WERI-Rb-1 (cell line): ENCODE results near the gene DOK5.
A peak's percentile ranks its signal among the peaks of the same experiment; 100 is the strongest.

Source experiments
- DNase-seq: peaks from one replicate; pipeline ENCODE4 v3.0.0-alpha.2; 2020
- H3K27ac ChIP-seq: fragments of 250-450 bp; sonication (Bioruptor Pico); 2 replicates; pipeline ENCODE4 v1.5.1; 2020; ENCODE audit warnings: mild to moderate bottlenecking, moderate library complexity
- H3K27me3 ChIP-seq: fragments of 250-450 bp; sonication (Bioruptor Pico); 2 replicates; pipeline ENCODE4 v1.5.1; 2021; ENCODE audit warnings: mild to moderate bottlenecking, low read depth, moderate library complexity; ENCODE audit not compliant: insufficient read depth, severe bottlenecking
- H3K36me3 ChIP-seq: fragments of 250-450 bp; sonication (Bioruptor Pico); 2 replicates; pipeline ENCODE4 v1.5.1; 2020; ENCODE audit warnings: mild to moderate bottlenecking, moderate library complexity
- H3K4me3 ChIP-seq: 2 replicates; pipeline ENCODE4 v1.5.1; 2011; ENCODE audit warnings: low read depth, mild to moderate bottlenecking, control low read depth, low read length
- H3K9me3 ChIP-seq: fragments of 250-450 bp; sonication (Bioruptor Pico); 2 replicates; pipeline ENCODE4 v1.5.1; 2021; ENCODE audit warnings: mild to moderate bottlenecking, moderate library complexity; ENCODE audit not compliant: severe bottlenecking
- TF ChIP-seq, protein P1 (sequence below): IDR thresholded peaks from 2 replicates; pipeline ENCODE4 v1.5.1; 2011; ENCODE audit warnings: low read depth, mild to moderate bottlenecking, control low read depth, inconsistent platforms, low read length

Gene DOK5

DNA sequence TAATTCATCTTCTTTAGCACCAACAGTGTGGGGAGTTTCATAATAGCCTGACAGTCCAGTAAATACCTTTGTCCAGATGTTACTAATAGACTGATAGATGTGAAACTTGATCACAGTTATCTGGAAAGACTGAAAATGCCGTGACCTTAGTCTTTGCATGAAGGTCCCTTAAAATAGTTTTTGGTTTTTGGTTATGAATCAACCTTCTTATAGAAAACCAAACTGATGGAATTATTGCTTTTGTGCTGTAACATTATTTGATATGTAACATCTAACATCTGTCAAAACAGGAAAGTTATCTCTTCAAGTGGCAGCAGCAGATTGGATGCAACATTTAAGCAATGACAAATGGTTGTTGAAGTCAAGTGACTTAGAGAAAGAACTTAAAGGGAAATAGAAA, 190.4 kb downstream of the DOK5 start:
- Histone ChIP-seq H3K36me3 (no peaks in the 10 kb centered on the region), H3K27ac (no peak overlapping the region), H3K9me3 (no peaks in the 10 kb centered on the region), H3K27me3 (peaks cover 59% of the 10 kb centered on the region), H3K4me3 (no peak overlapping the region)
- TF ChIP-seq, protein P1, sequence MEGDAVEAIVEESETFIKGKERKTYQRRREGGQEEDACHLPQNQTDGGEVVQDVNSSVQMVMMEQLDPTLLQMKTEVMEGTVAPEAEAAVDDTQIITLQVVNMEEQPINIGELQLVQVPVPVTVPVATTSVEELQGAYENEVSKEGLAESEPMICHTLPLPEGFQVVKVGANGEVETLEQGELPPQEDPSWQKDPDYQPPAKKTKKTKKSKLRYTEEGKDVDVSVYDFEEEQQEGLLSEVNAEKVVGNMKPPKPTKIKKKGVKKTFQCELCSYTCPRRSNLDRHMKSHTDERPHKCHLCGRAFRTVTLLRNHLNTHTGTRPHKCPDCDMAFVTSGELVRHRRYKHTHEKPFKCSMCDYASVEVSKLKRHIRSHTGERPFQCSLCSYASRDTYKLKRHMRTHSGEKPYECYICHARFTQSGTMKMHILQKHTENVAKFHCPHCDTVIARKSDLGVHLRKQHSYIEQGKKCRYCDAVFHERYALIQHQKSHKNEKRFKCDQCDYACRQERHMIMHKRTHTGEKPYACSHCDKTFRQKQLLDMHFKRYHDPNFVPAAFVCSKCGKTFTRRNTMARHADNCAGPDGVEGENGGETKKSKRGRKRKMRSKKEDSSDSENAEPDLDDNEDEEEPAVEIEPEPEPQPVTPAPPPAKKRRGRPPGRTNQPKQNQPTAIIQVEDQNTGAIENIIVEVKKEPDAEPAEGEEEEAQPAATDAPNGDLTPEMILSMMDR = no peak
- DNase-seq = no peak

DNA sequence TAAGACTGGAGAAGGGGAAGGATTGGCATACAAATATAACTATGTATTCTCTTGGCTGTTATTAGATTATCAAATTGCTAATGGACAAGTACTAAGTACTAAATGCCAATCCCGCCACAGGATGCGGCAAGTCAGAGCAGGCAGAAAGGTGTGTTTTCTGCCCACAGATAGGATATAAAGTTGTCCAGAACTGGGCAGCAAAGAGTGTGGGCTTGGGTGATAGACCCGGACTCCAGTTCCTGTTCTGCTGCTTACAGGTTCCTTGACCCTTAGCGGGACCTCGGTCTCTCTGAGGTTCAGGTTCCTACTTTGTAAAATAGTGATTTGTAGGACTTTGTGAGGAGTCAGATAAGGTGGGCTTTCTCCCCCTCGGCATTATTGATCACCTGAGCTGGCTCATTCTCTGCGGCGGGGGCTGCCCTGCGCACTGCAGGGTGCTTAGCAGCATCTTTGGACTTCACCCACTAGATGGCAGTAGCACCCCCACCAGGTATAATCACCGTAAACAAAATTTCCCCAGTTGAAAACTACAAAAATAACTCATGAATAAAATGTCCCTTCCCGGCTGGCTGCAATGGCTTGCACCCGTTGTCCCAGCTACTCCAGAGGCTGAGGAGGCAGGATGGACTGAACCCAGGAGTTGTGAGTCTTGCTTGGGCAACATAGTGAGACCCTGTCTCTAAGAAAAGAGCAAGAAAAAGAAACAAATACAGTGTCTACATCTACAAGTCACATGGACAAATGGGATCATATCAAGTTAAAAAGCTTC, 193.1 kb downstream of the DOK5 start:
- Histone ChIP-seq H3K9me3 (no peaks in the 10 kb centered on the region), H3K27me3 (peaks cover 45% of the 10 kb centered on the region), H3K36me3 (no peaks in the 10 kb centered on the region), H3K27ac (no peak overlapping the region), H3K4me3 (no peak overlapping the region)
- TF ChIP-seq, protein P1 = peak; percentile 65
- peak; percentile 7 for DNase-seq

DNA sequence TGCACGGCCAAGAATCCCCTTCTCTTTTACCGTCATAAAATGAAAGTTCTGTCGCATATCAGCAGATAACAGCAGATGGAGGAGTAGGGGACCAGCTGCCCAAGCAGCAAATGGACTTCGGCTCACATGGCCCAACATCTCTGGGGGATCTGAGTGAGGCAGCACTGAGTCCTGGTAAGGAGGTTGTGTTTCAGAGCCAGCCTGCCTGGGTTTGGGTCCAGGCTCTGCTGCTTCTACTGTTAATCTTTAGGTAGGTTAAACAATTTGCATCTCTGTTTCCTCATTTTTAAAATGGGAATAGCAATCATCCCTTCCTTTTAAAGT, 193.6 kb downstream of the DOK5 start:
- TF ChIP-seq, protein P1 = no peak
- Histone ChIP-seq H3K4me3 (no peak overlapping the region), H3K27ac (no peak overlapping the region), H3K9me3 (no peaks in the 10 kb centered on the region), H3K36me3 (no peaks in the 10 kb centered on the region), H3K27me3 (peaks cover 39% of the 10 kb centered on the region)
- DNase-seq = no peak

- Histone ChIP-seq H3K27me3 (peaks cover 32% of the 10 kb centered on the region), H3K36me3 (no peaks in the 10 kb centered on the region), H3K27ac (no peak overlapping the region), H3K9me3 (no peaks in the 10 kb centered on the region), H3K4me3 (no peak overlapping the region)
- DNase-seq = no peak
- TF ChIP-seq, protein P1 = no peak
Measured at GRCh38 chr20:54678253-54678652, 202.9 kb downstream of the DOK5 start.

DNA sequence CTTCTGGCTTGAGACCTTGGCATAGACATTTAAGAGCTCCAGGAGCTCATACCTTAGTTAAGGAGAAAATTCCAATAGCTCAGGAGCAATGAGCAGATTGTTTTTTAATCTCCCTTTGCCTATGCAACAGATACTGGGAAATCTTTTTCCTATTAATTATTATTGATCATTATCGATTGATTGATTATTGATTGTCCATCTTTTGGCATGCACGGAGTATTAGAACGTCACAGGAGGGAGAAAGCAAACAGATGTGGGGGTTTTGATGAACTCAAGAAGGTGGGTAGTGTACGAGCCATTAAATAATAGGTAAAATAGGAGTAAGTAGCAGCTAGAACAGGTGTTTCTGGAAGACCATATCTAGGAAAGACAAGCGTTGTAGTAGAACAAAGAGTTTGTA, 205.0 kb downstream of the DOK5 start:
- H3K27ac ChIP-seq = no peak overlapping the region
- H3K36me3 ChIP-seq = no peaks in the 10 kb centered on the region
- H3K9me3 ChIP-seq = no peaks in the 10 kb centered on the region
- no peak overlapping the region for H3K4me3 ChIP-seq
- no peak for DNase-seq
- peaks cover 49% of the 10 kb centered on the region for H3K27me3 ChIP-seq
- TF ChIP-seq, protein P1 = no peak
